CD4-positive, alpha-beta T cell treated with Interleukin-17A for 4 hours (primary cell): ENCODE results near the gene HORMAD1.
"Not testable (repeated sequence)": the region's sequence is repeated elsewhere in the genome, so short reads cannot be mapped to it uniquely, and the experiment has no call there.

Experiments used
- DNase-seq: peaks from one replicate; pipeline ENCODE4 v3.0.0-alpha.2; 2020; ENCODE audit warnings: mixed read lengths

The HORMAD1 gene, protein sequence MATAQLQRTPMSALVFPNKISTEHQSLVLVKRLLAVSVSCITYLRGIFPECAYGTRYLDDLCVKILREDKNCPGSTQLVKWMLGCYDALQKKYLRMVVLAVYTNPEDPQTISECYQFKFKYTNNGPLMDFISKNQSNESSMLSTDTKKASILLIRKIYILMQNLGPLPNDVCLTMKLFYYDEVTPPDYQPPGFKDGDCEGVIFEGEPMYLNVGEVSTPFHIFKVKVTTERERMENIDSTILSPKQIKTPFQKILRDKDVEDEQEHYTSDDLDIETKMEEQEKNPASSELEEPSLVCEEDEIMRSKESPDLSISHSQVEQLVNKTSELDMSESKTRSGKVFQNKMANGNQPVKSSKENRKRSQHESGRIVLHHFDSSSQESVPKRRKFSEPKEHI

DNA sequence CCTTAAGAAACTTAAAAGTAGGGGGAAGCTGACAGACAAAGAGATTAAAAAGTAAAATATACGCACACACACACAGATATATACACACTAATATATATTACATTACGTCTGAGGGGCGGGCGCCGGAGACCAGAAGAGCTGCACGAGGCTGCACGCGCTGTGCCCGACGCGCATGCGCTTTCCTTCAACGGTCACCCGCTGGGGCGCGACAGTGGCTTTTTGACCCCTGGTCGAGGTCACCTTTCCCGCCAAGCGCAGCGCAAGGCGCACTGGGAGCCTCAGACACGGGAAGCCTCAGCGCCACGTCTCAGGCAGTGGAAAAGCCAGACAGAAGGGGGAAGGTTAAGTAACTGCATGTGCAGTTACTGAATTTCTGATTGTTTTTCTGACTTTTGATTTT is at the start of gene HORMAD1:
Gene HORMAD1, minus strand, starts transcription at position 193 of the 400 bp plus-strand sequence. CDS start 1,390 bp downstream, outside the sequence.
- DNase-seq = no peak

DNA sequence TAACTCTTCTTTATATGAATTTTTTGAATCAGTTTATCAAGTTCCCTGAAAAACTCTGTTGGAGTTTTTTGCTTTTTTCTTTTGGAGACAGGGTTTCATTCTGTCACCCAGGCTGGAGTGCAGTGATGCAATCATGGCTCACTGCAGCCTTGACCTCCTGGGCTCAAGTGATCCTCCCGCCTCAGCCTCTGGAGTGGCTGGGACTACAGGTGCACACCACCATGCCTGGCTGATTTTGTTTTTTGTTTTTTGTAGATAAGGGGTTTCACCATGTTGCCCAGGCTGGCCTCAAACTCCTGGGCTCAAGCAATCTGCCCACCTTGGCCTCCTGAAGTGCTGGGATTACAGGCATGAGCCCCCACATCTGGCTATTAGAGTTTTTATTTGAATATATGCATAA is 47.0 kb upstream of the HORMAD1 start:
- not testable (repeated sequence) for DNase-seq

DNA sequence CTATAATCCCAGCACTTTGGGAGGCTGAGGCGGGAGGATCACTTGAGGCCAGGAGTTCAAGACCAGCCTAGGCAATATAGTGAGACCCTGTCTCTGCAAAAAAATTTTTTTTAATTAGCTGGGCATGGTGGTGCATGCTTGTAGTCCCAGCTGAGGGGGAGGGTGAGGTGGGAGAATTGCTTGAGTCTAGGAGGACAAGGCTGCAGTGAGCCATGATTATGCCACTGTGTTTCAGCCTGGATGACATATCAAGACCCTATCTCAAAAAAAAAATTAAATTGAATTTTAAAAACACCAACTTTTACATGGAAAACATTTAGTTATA is 45.2 kb upstream of the HORMAD1 start:
- peak; percentile 3 for DNase-seq

DNA sequence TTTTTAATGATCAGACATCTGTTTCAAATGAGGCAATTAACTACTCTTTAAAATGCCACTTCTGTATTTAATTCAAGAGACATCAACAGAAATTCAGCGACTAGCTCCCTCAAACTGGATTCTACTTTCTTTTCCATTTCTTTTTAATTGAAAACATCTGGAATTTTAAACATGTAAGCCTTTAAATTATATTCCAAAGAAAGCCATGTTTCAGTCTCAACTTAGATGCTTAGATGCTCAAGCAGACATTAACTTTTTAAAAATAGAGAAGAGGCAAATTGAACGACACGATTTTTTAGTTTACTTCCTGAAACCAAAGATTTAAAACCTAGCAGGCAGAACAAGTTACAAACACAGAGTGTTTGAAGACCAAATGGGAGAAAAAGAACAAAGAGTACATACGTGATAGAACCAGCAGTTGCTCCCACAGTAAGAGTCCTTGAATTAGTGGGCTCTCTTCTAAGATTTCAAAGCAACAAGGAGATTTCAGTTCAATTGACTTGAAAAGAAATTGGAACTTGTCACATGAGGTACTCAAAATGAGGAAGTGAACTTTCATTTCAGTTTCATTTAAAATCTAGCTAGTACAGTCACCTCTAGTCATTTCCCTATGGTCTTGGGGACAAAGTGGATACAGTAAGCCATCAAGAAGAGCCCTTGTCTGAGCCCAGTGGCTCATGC is 44.7 kb upstream of the HORMAD1 start, which contains the start of gene CTSS:
Gene CTSS, minus strand, starts transcription at position 483 of the 681 bp plus-strand sequence. CDS start 1,015 bp downstream, outside the sequence.
- DNase-seq = no peak

DNA sequence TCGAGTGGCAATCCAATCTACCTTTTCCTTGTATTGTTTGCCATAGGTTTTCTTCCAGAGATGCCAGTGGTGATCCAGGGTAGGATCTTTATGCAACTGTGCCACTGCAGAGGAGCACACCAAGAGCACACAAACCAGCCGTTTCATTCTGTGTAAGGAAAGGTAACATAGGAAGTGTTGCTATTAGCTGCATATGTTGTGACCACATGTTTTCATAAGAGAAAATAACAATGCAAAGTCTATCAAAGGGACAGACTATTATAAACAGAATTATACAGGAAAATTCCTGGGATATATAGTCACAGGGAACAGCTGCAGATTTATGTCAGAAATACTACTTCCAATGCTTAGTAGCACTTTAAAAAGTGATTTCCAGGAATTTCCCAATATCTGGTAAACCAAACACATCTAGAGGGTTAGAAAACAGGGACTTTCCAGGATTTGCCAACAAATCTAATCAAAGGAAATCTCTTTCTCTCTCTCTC is 44.0 kb upstream of the HORMAD1 start:
- peak; percentile 6 for DNase-seq

DNA sequence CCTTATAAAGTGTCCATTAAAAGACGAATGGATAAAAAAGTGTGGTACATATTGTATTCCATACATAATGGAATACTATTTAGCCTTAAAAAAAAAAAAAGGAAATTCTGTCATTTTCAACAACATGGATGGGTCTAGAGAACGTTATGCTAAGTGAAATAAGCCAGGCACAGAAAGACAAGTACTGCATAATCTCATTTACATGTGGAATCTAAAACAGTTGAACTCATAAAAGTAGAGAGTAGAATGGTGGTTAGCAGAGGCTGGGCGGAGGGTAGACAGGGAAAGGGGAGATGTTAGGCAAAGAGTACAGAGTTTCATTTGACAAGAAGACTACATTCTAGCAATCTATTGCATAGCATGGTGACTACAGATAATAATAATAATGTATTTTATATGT is 42.3 kb upstream of the HORMAD1 start:
- DNase-seq = no peak

DNA sequence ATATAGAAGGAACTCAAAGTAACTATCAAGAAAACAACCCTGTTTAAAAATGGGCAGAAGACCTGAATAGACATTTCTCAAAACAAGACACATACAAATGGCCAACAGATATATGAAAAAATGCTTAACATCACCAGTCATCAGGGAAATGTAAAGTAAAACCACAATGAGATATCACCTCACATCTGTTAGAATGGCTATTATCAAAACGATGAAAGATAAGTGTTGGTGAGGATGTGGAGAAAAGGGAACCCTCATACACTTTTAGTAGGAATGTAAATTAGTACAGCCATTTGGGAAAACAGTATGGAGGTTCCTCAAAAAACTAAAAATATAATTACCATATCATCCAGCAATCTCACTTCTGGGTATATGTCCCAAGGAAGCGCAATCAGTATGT is 41.9 kb upstream of the HORMAD1 start:
- DNase-seq = no peak

DNA sequence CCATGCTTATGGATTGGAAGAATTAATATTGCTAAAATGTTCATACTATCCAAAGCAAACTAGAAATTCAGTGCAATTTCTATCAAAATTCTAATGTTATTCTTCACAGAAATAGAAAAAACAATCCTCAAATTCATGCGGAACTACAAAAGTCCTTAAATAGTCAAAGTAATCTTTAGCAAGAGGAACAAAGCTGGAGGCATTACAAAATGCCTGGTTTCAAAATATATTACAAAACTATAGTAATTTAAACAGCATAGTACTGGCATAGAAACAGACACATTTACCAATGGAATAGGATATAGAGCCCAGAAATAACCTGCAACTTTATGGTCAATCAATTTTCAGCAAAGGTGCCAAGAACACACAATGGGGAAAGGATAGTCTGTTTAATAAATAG is 41.1 kb upstream of the HORMAD1 start:
- DNase-seq = no peak

DNA sequence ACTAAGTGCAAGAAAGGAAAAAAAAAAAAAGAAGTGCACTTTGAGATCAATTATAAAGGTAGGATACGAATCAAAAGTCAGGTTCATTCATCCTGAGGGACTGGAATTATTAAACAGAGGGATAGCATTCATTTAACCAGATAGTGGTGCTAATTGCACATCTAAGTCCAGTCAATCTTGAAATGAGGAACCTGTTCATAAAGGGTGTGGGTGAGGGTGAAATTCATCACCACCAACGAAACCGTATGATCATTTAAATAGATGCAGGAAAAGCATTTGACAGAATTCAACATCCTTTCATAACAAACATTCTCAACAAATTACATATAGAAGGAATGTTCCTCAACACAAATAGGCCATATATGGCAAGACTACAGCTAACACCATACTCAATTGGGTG is 39.3 kb upstream of the HORMAD1 start:
- DNase-seq = no peak

DNA sequence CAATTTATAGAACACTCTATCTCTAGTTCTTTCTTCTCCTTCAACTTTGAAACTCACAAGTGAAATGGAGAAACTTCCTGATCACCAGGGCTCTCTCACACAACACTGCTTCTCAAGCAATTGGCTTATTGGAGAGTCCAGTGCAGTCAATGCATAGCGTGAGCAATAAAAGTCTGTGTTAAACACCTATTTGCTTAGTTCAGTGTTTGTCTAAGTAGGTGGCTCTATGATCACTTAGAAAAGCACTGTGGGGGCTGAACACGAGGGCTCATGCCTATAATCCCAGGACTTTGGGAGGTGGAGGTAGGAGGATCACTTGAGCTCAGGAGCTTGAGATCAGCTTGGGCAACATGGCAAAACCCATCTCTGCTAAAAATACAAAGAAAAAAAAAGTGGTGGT is 32.7 kb upstream of the HORMAD1 start:
- DNase-seq = no peak

DNA sequence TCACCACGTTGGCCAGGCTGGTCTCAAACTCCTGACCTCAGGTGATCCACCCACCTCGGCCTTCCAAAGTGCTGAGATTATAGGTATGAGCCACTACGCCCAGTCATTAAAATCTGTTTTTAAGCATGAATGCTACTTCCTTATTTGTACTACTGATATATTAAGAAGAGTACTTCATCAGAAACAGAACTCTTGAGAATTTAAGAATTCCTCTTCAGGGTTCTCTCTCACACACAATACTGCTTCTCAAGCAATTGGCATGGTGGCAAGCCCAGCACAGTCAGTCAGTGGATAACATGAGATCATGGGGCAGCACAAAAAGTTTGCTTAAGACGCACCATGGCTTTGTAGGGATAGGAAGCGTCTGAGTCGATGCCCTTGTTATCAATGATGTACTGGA is 30.7 kb upstream of the HORMAD1 start:
- no peak for DNase-seq

DNA sequence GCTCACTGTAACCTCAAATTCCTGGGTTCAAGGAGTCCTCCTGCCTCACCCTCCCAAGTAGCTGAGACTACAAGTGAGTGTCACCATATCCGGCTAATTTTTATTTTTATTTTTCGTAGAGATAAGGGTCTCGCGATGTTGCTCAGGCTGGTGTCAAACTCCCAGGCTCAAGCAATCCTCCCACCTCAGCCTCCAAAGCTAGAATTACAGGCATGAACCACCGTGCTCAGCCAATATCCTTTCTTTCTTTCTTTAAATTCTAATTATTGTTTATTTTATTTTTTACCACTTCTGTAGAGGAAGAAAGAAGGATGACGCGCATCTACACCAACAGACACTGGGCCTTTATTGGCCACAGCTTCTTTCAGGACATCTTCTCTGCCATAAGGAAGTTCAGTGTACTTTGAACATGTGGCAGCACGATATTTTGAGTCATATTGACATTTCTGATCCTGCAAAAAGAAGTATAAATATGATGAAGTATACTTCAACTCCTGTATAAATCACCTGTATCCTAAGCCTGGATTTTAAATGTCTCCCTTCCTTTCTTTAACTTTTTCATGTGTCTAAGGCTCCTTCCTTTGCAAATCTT is 29.1 kb upstream of the HORMAD1 start:
- DNase-seq = no peak

DNA sequence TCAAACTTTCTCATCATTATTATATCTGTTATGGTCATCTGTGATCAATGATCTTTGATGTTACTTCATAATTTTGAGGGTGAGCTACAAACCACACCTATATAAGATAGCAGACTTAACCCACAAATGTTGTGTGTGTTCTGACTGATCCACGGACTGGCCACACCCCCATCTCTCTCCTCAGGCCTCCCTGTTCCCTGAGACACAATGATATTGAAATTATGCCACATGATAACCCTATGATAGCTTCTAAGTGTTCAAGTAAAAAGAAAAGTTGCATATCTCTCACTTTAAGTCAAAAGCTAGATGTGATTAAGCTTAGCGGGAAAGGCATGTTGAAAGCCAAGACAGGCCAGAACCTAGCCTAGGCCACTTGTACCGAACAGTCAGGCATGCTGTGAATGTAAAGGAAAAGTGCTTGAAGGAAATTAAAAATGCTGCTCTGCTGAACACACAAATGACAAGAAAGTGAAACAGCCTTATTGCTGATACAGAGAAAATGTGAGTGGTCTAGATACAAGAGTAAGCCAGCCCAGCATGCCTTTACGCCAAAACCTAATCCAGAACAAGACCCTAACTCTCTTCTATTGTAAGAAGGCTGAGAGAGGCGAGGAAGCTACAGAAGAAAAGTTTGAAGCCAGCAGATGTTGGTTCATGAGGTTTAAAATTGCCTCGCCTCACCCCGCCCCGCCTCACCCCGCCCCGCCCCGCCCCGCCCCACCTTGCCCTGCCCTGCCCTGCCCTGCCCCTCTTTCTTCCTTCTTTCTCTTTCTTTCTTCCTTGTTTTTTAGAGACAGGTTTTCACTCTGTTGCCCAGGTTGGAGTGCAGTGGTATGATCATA is 28.4 kb upstream of the HORMAD1 start:
- no peak for DNase-seq

DNA sequence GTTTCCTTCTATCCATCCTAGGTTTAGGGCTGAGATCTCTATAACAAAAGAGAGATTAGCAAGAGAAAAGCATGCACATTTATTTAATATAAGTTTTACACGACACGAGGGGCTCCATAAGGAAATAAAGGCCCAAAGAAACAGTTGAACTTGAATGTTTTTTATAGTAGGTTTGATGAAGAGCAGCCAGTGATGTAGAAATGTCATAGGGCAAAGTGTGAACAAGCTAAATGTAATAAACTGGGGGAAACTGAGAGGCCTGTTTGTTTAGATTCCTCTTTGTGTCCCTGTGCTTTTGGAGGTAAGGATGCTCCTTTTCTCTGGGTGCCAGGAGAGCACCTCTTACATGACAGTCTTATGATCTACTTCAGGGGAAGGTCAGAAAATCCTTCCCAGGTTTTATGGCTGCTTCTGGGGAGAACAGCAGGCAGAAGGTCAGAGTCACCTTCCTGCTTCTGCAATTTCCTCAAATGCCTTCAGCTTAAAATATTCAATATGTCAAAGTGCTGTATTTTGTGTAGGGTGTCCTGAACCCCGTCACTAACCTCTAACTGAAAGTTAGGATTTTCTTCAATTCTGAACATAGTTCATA is 9.5 kb upstream of the HORMAD1 start:
- no peak for DNase-seq

DNA sequence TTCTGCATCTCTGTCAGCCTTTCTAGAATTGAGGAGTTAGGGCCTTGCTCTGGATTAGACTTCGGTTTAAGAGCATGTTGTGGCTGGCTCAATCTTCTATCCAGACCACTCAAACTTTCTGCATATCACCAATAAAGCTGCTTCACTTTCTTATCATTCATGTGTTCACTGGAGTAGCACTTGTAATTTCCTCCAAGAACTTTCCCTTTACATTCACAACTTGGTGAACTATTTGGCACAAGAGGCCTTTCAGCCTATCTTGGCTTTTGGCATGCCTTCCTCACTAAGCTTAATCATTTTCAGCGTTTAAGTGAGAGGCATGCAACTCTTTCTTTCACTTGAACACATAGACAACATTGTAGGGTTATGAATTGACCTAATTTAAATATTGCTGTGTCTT is 3.6 kb upstream of the HORMAD1 start:
- DNase-seq = no peak

DNA sequence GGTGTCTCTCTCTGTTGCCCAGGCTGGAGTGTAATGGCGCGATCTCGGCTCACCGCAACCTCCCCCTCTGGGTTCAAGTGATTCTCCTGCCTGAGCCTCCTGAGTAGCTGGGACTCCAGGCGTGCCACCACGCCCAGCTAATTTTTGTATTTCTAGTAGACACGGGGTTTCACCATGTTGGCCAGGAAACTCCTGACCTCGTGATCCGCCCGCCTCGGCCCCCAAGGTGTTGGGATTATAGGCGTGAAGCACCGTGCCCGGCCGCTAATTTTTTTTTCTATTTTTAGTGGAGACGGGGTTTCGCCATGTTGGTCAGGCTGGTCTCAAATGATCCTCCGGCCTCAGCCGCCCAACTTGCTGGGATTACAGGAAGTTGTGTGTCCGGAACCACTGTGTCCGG is 597 bp downstream of the HORMAD1 start:
- DNase-seq = no peak

DNA sequence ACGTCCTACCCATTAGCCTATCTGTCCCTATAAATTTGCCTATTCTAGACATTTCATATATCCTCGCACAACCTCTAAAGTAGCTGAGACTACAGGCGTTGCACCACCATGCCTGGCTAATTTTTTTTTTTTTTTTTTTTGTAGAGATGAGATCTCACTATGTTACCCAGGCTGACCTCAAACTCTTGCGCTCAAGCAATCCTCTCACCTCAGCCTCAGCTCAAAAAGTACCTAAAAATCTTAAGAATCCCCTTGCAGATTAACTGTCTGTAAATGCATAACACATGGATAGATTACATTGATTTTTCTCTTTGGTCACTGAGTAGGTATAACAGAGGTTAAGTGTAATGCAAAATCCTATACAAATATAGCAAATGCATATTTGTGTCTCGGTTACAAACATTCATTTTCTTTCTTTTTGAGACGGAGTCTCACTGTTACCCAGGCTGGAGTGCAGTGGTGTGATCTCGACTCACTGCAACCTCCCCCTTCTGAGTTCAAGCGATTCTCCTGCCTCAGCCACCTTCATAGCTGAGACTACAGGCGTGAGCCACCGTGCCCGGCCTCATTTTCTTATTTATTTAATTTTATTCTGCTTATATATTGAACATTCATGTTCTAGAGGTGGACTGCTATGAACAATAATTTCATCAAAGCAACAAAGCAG is 2.3 kb downstream of the HORMAD1 start:
- DNase-seq = no peak

DNA sequence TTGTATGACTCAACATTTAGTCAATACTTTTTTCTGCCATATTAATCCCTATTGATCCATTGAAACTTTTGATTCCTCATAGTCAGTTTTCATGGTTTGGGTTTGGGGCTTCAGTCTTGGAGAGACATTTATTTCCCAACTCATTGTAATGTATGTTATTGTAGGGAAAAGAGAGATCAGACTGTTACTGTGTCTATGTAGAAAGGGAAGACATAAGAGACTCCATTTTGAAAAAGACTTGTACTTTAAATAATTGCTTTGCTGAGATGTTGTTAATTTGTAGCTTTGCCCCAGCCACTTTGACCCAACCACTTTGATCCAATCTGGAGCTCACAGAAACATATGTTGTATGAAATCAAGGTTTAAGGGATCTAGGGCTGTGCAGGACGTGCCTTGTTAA is 11.7 kb downstream of the HORMAD1 start:
- DNase-seq = not testable (repeated sequence)

DNA sequence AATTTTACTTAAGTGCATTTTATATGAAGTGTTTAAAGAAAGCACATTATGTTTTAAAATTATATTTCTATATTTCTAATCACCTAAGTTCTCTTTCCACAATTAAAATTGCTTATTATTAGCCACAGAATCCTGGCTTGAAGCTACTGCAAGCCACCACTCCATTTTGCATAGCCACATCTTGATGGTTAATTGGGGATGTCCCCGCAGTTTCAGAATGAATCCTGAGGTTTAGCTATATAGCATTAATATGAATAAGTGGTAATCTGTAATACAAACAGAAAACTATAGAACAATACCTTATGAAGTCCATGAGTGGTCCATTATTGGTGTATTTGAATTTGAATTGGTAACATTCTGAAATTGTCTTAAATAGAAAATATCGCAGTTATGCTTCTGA is 12.1 kb downstream of the HORMAD1 start:
- DNase-seq = no peak

DNA sequence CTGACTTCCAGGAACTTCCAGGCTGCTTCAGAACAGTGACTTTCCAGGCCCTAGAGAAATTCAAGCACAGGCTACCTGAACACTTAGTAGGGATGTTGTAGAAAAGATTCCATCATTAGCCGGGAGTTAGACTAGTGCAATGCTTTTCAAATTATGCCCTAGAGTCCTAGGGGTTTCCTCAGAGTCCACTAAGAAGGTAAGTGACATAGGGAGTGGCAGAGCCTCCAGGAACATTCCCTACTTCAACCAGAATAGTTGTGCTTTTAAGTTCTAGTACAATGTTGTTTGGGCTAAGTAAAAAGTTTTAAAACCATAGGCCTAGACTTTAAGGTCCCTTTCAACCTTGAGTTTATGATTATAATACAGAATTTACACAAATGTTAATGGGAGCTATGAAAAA is 14.6 kb downstream of the HORMAD1 start:
- DNase-seq = no peak

DNA sequence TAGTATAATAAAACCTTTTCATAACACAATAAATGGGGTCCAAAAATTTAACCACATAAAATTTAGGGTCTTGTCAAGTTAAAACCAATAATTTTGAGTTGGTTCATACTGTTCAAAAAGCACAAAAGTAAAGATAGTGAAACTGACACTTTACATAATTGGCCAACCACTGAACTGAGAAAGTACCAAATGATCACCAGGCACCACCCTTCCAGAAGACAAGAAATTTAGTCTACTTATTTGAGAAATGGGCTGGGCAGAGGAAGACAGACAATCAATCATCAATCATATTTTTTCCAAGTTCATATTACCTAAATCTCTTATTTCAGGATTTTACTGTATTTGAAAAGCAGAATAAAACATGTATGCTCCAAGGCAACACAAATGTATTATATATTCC is 17.3 kb downstream of the HORMAD1 start:
- no peak for DNase-seq
